AG04450 (cell line): ENCODE data around the gene ETV6. TPM values are rescaled to one million over a fixed set of nuclear protein-coding genes. Genes with fewer than 3 reads are reported as not detected.

Source experiments
- CTCF ChIA-PET: fragments of 300-600, 350-600 bp; formaldehyde crosslinking; extraction: SDS; loops from one replicate; lab custom pipeline; 2022; ENCODE audit warnings: antibody characterized with exemption, inconsistent platforms; lab: Charles Lee
- POLR2A ChIA-PET: fragments of 350-600 bp; formaldehyde crosslinking; extraction: SDS; loops from one replicate; lab custom pipeline; 2021; ENCODE audit warnings: antibody characterized with exemption, inconsistent platforms; lab: Yijun Ruan, JAX
- DNase-seq: peaks from one replicate; pipeline ENCODE4 v3.0.0-alpha.2; 2011; ENCODE audit warnings: low read depth, low spot score
- H3K27ac ChIP-seq: one replicate; pipeline ENCODE4 v1.5.1; 2012; ENCODE audit warnings: low read depth, low read length, control low read depth
- H3K27me3 ChIP-seq: one replicate; pipeline ENCODE4 v1.6.0; 2012; ENCODE audit warnings: low read length; ENCODE audit not compliant: control insufficient read depth, insufficient read depth
- H3K4me3 ChIP-seq: 2 replicates; pipeline ENCODE4 v1.5.1; 2011; ENCODE audit warnings: mild to moderate bottlenecking, low read depth, low read length, control low read depth
- H3K9me3 ChIP-seq: 2 replicates; pipeline ENCODE4 v1.5.1; 2012; ENCODE audit warnings: low read length; ENCODE audit not compliant: control insufficient read depth, insufficient read depth
- polyA plus RNA-seq: library from polyadenylated mRNA; depleted of rRNA; stranded (reverse); fragments of >200 nt; gene quantifications from 2 replicates; pipeline ENCODE4 v1.2.3, GENCODE V29; 2011
- TF ChIP-seq, protein P1 (sequence below): IDR thresholded peaks from 2 replicates; pipeline ENCODE4 v1.5.1; 2011; ENCODE audit warnings: low read depth, low read length, control low read depth, inconsistent platforms

The ETV6 gene
- polyA plus RNA-seq, 1 experiment = 7.9 TPM

- no peaks in the 10 kb centered on the region for H3K9me3 ChIP-seq
- no peaks in the 10 kb centered on the region for H3K27me3 ChIP-seq
- H3K4me3 ChIP-seq = no peak overlapping the region
- TF ChIP-seq, protein P1, sequence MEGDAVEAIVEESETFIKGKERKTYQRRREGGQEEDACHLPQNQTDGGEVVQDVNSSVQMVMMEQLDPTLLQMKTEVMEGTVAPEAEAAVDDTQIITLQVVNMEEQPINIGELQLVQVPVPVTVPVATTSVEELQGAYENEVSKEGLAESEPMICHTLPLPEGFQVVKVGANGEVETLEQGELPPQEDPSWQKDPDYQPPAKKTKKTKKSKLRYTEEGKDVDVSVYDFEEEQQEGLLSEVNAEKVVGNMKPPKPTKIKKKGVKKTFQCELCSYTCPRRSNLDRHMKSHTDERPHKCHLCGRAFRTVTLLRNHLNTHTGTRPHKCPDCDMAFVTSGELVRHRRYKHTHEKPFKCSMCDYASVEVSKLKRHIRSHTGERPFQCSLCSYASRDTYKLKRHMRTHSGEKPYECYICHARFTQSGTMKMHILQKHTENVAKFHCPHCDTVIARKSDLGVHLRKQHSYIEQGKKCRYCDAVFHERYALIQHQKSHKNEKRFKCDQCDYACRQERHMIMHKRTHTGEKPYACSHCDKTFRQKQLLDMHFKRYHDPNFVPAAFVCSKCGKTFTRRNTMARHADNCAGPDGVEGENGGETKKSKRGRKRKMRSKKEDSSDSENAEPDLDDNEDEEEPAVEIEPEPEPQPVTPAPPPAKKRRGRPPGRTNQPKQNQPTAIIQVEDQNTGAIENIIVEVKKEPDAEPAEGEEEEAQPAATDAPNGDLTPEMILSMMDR = no peak
- CTCF ChIA-PET = no interaction called here
- DNase-seq = no peak
- no peak overlapping the region for H3K27ac ChIP-seq
- POLR2A ChIA-PET = interaction anchor here (0.7 kb wide), 1 partner anchor 12 kb away, joined by 3 read pairs; no protein-coding TSS in a partner anchor
Observed at GRCh38 chr12:11748903-11749302, 99.4 kb downstream of the ETV6 start.

DNA sequence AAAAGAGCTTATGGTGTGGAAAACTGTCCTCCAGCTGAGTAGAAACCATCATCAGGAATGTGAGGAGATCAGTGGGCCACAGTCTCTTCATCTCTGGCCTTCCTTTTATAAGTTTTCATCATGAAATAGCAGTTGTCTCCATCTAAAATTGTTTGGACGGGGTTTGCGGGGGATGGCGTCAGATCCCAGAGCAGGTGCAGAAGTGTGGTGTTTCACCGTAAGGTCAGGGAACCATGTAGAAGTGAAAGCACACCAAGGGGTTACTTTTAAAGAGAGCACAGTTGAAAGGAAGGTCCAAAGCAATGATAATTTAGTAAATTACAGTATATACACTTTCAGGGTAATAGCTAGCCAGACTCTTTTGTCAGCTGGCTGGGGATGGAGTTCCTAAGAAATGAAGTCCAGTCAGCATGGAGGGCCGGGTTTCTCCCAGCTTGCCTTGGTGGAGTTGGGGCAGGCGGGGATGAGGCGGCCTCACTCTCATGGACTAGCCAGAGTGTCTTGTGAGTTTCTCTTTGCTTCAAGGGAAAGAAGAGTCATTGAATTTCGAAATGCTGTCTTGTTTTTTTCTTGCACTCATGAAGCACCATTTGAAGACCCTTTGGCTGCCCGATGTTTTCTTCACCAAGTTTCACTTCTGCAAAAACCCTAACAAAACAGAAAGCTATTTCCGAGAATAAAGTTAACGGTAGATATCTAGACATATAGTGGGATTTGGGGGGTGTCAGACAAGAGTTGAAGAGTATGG lies 100.6 kb downstream of the ETV6 start:
- Histone ChIP-seq H3K9me3 (no peaks in the 10 kb centered on the region), H3K27ac (no peak overlapping the region), H3K27me3 (no peaks in the 10 kb centered on the region), H3K4me3 (no peak overlapping the region)
- ChIA-PET CTCF (no interaction called here), POLR2A (no interaction called here)
- TF ChIP-seq, protein P1 = no peak
- DNase-seq = no peak

DNA sequence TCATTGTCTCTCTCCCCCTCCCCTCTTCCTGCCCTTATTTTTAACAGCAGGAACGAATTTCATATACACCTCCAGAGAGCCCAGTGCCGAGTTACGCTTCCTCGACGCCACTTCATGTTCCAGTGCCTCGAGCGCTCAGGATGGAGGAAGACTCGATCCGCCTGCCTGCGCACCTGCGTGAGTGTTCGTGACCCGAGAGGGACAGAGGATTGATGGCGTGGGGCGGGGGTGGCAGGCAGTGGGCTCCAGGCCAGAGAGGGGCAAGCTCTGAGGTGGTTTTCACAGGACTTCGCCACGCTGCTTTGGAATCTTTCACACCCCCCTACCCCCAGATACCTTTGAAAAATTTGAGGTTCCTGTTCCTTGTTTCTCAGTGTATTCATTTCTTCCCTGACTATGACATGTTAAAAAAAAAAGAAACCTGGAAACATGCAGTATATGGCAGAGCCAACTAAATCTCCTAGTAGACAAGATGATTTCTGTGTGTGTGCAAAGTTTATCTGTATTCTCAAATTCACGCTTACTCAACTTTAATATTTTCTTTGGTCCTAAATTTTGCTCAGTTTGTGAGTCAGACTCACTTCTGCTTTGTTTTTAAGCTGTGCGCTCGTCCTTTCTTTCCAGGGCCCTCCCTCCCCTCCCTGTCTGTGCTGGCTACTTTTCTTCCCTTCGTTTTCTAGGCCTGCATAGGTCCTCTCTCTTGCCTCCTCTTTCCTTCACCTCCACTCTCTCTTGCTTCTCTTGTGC lies 103.1 kb downstream of the ETV6 start:
- Histone ChIP-seq H3K27ac (no peak overlapping the region), H3K4me3 (no peak overlapping the region), H3K27me3 (no peaks in the 10 kb centered on the region), H3K9me3 (no peaks in the 10 kb centered on the region)
- DNase-seq = no peak
- ChIA-PET POLR2A (no interaction called here), CTCF (no interaction called here)
- TF ChIP-seq, protein P1 = no peak

- TF ChIP-seq, protein P1 = no peak
- no peak for DNase-seq
- CTCF ChIA-PET = no interaction called here
- Histone ChIP-seq H3K4me3 (no peak overlapping the region), H3K27me3 (no peaks in the 10 kb centered on the region), H3K27ac (no peak overlapping the region), H3K9me3 (no peaks in the 10 kb centered on the region)
- POLR2A ChIA-PET = no interaction called here
Observed at GRCh38 chr12:11753150-11753499, 103.7 kb downstream of the ETV6 start.

DNA sequence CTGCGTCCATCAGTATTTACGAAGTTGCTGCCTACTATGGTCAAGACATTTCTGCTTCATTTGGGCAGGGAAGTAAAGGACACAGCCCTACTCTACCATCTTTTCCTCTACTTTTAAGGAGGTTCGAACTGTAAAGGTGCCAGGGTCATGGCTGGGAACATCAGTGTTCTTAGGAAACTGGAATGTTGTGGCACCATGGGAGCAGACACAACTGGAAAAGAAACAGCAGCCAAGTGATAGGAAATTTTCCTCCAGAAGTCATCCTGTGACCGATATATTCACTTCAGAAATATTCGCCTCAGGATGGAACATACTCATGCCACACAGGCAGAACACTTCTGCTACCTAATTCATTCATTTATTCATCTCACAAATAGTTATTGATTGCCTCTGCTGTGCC lies 104.4 kb downstream of the ETV6 start:
- CTCF ChIA-PET = no interaction called here
- TF ChIP-seq, protein P1 = no peak

More for the DNA sequence above, 104.4 kb downstream of the ETV6 start:
- Histone ChIP-seq H3K27me3 (no peaks in the 10 kb centered on the region), H3K27ac (no peak overlapping the region), H3K4me3 (no peak overlapping the region), H3K9me3 (no peaks in the 10 kb centered on the region)
- DNase-seq = no peak
- POLR2A ChIA-PET = no interaction called here
